CD4-positive, alpha-beta T cell (primary cell): ENCODE data around the gene HOXA3. TPM values are rescaled to one million over a fixed set of nuclear protein-coding genes. Genes with fewer than 3 reads are reported as not detected.
A peak's percentile ranks its signal among the peaks of the same experiment; 100 is the strongest.

ENCODE experiments used
- ATAC-seq: fragments of 200-7000 bp; cut with Tn5 transposase; one replicate; pipeline ENCODE4 v1.10.0; 2022; ENCODE audit warnings: mild to moderate bottlenecking; ENCODE audit not compliant: poor library complexity
- CTCF ChIA-PET: fragments of 350-600 bp; sonication (Branson Sonifier 250); formaldehyde crosslinking; loops from one replicate; lab custom pipeline; 2021; ENCODE audit warnings: antibody characterized with exemption, inconsistent platforms; lab: Charles Lee
- POLR2A ChIA-PET: fragments of 350-600 bp; sonication (Branson Sonifier 250); formaldehyde crosslinking; loops from one replicate; lab custom pipeline; 2021; ENCODE audit warnings: antibody characterized with exemption, inconsistent platforms; lab: Charles Lee
- DNase-seq, 14 experiments: peaks; one replicate each; pipeline ENCODE4 v3.0.0-alpha.2; 2013 to 2020; ENCODE audit warnings: mixed read lengths in 2 of 14
- H3K27ac ChIP-seq, 2 donors: one replicate each; pipeline versions ENCODE4 v1.5.1 to v1.7.0; 2013; ENCODE audit warnings: low read length in 2 of 2, low read depth in 1 of 2, mild to moderate bottlenecking in 1 of 2
- H3K27me3 ChIP-seq, 2 experiments: 1 replicate in 1 of 2; 2 replicates in 1 of 2; pipeline versions ENCODE4 v1.6.1 to v1.7.0; 2013; ENCODE audit warnings: low read length in 2 of 2, control low read depth in 1 of 2, mild to moderate bottlenecking in 1 of 2, moderate library complexity in 1 of 2; ENCODE audit not compliant: insufficient read depth in 2 of 2, control insufficient read depth in 1 of 2
- H3K36me3 ChIP-seq: one replicate; pipeline ENCODE4 v1.6.1; 2013; ENCODE audit warnings: low read length, control low read depth; ENCODE audit not compliant: insufficient read depth
- H3K4me1 ChIP-seq: one replicate; pipeline ENCODE4 v1.6.1; 2013; ENCODE audit warnings: low read length, control low read depth; ENCODE audit not compliant: insufficient read depth
- H3K4me3 ChIP-seq: one replicate; pipeline ENCODE4 v1.5.1; 2013; ENCODE audit warnings: mild to moderate bottlenecking, low read length, moderate library complexity
- H3K9me3 ChIP-seq, 2 experiments: 1 replicate in 1 of 2; 2 replicates in 1 of 2; pipeline versions ENCODE4 v1.6.1 to v1.7.0; 2013; ENCODE audit warnings: low read length in 2 of 2, mild to moderate bottlenecking in 2 of 2, control low read depth in 1 of 2, moderate library complexity in 1 of 2; ENCODE audit not compliant: control insufficient read depth in 1 of 2, insufficient read depth in 1 of 2
- H3K27ac Mint-ChIP-seq: one replicate; pipeline ENCODE4 v1.8.0; 2020; ENCODE audit warnings: mixed read lengths
- H3K27me3 Mint-ChIP-seq: one replicate; pipeline ENCODE4 v1.8.0; 2021; ENCODE audit warnings: mixed read lengths
- H3K36me3 Mint-ChIP-seq: one replicate; pipeline ENCODE4 v1.8.0; 2021; ENCODE audit warnings: low read depth, mixed read lengths
- H3K4me1 Mint-ChIP-seq: one replicate; pipeline ENCODE4 v1.8.0; 2021; ENCODE audit warnings: low read depth, mixed read lengths
- H3K4me3 Mint-ChIP-seq: one replicate; pipeline ENCODE4 v1.8.0; 2020; ENCODE audit warnings: mild to moderate bottlenecking, mixed read lengths
- H3K9me3 Mint-ChIP-seq: one replicate; pipeline ENCODE4 v1.8.0; 2020; ENCODE audit warnings: mixed read lengths
- CTCF ChIP-seq: fragments of 200-600 bp; IDR thresholded peaks from one replicate; pipeline ENCODE4 v1.8.0; 2022; ENCODE audit warnings: antibody characterized with exemption, mild to moderate bottlenecking
- intact Hi-C, 2 experiments: fragments of 100-400 bp; cut with DNase I in 1 of 2; cut with micrococcal nuclease in 1 of 2; formaldehyde crosslinking; loops; one replicate each; pipeline versions ENCODE4 v1.15.1 to v1.9.0; 2023 to 2025; cut with DNase I, micrococcal nuclease
- total RNA-seq, 174 experiments: library from RNA in 2 of 174; stranded (reverse) in 2 of 174; gene quantifications; one replicate each; pipeline ENCODE4 v1.2.3 and lab custom pipeline; 2021 to 2026

The HOXA3 gene
- total RNA-seq, 2 experiments from 2014 or later: not detected

GRCh38 chr7:27128776-27129728 lies 23.3 kb downstream of the HOXA3 start:
- H3K9me3 Mint-ChIP-seq: no peaks in the 10 kb centered on the region

GRCh38 chr7:27128034-27128433 lies 24.3 kb downstream of the HOXA3 start:
- DNase-seq (no peak), ATAC-seq (no peak)
- peaks cover 0 to 14% of the 10 kb centered on the region in 2 experiments for H3K9me3 ChIP-seq
- H3K4me3 ChIP-seq: no peak overlapping the region
- H3K36me3 ChIP-seq: no peaks in the 10 kb centered on the region
- CTCF ChIA-PET: no interaction called here
- peaks cover 60% of the 10 kb centered on the region for H3K27me3 Mint-ChIP-seq
- no peaks in the 10 kb centered on the region for H3K36me3 Mint-ChIP-seq
- H3K4me3 Mint-ChIP-seq: no peak overlapping the region
- H3K4me1 ChIP-seq: peaks cover 10% of the 10 kb centered on the region
- H3K27ac ChIP-seq: no peak overlapping the region
- no peaks in the 10 kb centered on the region for H3K9me3 Mint-ChIP-seq
- TF ChIP-seq CTCF: no peak
- POLR2A ChIA-PET: interaction anchor here (0.6 kb wide), 1 partner anchor 873 kb away, joined by 3 read pairs; no protein-coding TSS in a partner anchor
- no peak overlapping the region for H3K27ac Mint-ChIP-seq
- intact Hi-C loops: no loop called here
- peaks cover 16 to 22% of the 10 kb centered on the region in 2 experiments for H3K27me3 ChIP-seq
- H3K4me1 Mint-ChIP-seq: no peaks in the 10 kb centered on the region

More at GRCh38 chr7:27128776-27129728, 23.3 kb downstream of the HOXA3 start:
- CTCF ChIA-PET: no interaction called here
- Histone ChIP-seq H3K27ac (no peak overlapping the region), H3K36me3 (no peaks in the 10 kb centered on the region), H3K4me1 (peaks cover 10% of the 10 kb centered on the region), H3K27me3 (peaks cover 16 to 28% of the 10 kb centered on the region in 2 experiments), H3K4me3 (no peak overlapping the region), H3K9me3 (peaks cover 0 to 10% of the 10 kb centered on the region in 2 experiments)
- ATAC-seq (no peak), DNase-seq (no peak)
- H3K4me3 Mint-ChIP-seq: peak overlapping the region; percentile 61
- no peaks in the 10 kb centered on the region for H3K4me1 Mint-ChIP-seq
- no peak overlapping the region for H3K27ac Mint-ChIP-seq
- intact Hi-C loops: no loop called here
- no peak for TF ChIP-seq CTCF
- H3K27me3 Mint-ChIP-seq: peaks cover 69% of the 10 kb centered on the region
- POLR2A ChIA-PET: no interaction called here
- H3K36me3 Mint-ChIP-seq: no peaks in the 10 kb centered on the region

- ATAC-seq (no peak), DNase-seq (no peak)
- Histone ChIP-seq H3K4me1 (peaks cover 10% of the 10 kb centered on the region), H3K4me3 (no peak overlapping the region), H3K27me3 (peaks cover 16 to 17% of the 10 kb centered on the region in 2 experiments), H3K9me3 (peaks cover 0 to 14% of the 10 kb centered on the region in 2 experiments), H3K36me3 (no peaks in the 10 kb centered on the region), H3K27ac (no peak overlapping the region)
- Mint-ChIP-seq H3K27ac (no peak overlapping the region), H3K9me3 (no peaks in the 10 kb centered on the region), H3K4me1 (no peaks in the 10 kb centered on the region), H3K36me3 (no peaks in the 10 kb centered on the region), H3K4me3 (no peak overlapping the region), H3K27me3 (peaks cover 48% of the 10 kb centered on the region)
- intact Hi-C loops: no loop called here
- ChIA-PET CTCF (no interaction called here), POLR2A (no interaction called here)
- TF ChIP-seq CTCF: no peak
These were observed 25.6 kb downstream of the HOXA3 start for GRCh38 chr7:27126596-27127327.
